Measurements from ENCODE around the gene NFIL3.
"Not testable (repeated sequence)": the region's sequence is repeated elsewhere in the genome, so short reads cannot be mapped to it uniquely, and the experiment has no call there.

NFIL3 gene, protein sequence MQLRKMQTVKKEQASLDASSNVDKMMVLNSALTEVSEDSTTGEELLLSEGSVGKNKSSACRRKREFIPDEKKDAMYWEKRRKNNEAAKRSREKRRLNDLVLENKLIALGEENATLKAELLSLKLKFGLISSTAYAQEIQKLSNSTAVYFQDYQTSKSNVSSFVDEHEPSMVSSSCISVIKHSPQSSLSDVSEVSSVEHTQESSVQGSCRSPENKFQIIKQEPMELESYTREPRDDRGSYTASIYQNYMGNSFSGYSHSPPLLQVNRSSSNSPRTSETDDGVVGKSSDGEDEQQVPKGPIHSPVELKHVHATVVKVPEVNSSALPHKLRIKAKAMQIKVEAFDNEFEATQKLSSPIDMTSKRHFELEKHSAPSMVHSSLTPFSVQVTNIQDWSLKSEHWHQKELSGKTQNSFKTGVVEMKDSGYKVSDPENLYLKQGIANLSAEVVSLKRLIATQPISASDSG

DNA sequence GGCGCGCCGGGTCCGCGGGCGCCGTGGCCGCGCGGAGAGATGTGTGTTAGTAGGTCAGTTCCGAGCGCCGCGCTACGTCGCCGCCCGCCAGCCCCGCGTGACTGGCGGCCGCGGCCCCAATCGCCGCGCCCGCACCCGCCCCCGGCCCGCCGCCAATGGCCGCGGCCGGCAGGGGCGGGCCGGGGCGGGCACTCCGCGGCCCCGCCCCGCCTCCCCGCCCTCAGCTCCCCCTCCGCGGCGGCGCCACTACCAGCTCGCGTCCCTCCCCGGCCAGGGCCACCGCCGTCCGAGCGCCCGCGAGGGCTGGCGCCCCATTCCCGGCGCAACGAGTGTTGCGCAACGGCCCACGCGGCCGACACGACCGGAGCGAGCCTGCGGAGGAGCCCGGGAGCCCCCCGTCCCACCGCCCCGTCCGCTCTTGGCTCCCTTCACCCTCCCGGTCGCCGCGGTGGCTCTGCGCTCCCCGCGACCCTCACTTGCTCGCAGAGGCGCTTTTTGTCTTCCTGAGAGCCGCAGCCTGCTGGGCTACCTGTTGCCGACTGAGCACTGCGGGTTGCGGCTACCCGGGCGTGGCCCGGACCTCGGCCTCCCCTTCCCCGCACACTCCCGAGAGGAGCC, at the start of gene NFIL3:
NFIL3 (minus strand) TSS at position 48 of the 618 bp plus-strand sequence. CDS start 13,098 bp downstream, outside the sequence.
- DNase-seq, result peak; percentile 80

DNA sequence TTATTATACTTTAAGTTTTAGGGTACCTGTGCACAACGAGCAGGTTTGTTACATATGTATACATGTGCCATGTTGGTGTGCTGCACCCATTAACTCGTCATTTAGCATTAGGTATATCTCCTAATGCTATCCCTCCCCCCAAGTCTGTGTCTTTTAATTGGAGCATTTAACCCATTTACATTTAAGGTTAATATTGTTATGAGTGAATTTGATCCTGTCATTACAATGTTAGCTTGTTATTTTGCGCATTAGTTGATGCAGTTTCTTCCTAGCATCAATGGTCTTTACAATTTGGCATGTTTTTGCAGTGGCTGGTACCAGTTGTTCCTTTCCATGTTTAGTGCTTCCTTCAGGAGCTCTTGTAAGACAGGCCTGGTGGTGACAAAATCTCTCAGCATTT, 47.9 kb upstream of the NFIL3 start:
- not testable (repeated sequence) for DNase-seq

DNA sequence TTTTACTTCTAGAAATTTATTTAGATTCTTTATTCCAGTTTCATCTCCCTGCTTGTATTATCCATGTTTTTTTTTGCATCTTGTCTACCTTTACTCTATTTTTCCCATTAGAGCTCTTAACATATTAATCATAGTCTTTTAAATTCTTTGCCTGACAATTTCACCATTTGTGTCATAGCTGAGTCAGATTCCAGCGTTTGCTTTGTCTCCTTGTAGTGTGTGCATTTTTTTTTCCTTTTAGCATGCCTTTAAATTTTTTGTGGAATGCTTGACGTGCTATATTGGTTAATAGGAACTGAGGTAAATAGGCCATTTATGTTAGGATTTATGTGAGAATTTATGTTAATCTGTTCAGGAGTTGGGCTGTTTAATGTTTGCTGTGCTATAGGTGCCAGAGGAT, 41.8 kb upstream of the NFIL3 start:
- no peak for DNase-seq

DNA sequence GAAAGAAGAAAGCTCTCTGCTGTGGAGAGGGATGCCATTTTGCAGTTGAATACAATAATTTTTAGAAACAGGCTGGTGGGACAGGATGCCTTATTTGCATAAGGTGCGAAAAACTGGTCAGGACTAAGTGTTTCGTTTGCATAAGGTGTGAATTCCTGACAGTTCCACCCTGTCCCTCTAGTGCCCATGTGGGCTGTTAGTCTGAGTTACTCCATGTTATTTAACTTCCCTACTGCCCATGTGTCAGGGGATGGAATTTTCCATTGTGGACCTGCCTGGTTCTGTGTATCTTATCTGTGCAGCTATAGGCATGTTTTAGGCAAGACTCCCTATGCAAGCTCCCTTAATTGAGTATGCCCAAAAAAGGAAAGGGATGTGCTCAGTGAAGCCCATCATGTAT, 35.3 kb upstream of the NFIL3 start:
- DNase-seq, result no peak

DNA sequence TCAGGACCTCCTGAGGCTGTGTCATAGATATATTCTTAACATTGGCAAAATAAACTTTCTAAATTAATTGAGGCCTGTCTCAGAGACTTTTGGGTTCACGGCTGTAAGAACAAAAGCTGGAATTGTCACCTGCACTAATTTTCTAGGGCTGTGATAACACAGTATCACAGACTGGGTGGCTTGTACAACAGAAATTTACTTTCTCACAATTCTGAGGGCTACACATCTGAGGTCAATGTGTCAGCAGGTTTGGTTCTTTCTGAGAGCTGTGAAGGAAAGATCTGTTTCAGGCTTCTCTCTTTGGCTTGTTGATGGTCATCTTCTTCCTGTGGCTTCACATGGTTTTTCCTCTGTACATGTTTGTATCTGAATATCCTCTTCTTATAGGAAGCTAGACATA, 29.2 kb upstream of the NFIL3 start:
- no peak for DNase-seq

DNA sequence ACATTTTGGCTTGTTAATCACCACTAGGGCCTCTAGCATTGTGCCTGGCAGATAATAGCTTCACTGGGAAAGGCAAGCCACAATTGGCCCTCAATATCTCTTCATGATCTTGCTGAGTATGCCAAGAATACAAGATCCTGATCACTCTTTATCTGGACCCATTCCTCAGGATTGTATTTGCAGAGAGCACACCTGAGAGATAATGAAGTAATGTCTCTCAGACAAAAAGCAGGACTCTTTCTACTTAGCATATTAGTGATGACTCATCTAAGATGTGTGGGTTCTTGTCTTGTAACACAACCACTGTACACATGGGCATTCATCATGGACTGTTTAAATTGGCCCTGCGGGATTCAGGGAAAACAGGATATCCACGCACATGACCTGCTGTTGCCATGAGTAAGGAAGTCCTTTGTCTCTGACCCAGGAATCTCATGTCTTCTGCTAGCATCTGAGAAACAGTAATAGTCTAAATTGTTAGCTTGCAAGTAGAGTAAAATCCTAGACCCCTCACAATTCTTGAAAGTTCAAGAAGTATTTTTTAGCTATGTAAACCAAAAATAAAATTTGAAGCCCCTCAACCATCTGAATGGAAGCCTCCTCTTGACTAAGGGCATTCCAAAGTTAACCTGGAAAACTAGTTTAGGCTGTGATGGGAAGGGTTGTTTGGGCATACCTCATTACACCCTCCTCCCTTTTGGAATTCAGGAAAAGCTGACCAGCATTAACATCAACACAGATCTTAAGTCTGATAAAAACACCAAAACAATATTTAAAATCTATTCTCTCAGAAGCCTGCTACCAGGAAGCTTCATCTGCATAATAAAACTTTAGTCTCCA, 28.0 kb upstream of the NFIL3 start:
- DNase-seq, result no peak

DNA sequence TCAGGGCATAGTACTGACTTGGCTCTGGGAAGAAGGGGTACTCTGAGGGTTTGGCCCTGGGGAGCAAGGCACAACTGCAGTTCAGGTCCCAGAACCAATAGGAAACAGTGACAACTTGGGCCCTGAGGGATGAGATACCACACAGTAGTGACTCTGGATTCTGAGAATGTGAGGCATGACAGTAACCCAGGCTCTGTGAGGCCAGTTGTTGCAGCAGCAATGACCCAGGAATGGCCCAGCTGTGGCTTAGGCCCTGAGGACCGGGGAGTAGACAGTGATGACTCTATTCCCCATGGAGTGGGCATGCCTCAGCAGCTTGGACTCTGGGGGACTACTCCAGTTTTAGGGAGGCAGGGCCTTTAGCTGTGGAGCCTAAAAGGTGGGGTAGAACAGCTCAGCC, 21.5 kb upstream of the NFIL3 start:
- no peak for DNase-seq

DNA sequence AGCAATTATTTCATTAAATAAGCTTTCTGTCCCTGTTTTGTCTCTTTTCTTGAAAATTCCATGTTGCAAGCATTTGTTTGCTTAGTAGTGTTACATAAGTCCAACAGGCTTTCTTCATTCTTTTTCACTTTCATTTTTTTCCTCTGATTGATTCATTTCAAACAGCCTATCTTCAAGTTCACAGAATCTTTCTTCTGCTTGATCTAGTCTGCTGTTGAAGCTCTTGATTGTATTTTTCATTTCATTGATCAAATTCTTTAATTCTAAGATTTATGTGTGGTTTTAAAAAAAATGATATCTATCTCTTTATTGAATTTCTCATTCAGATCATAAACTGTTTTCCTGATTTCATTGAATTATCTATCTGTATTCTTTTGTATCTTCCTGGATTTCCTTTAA, 20.4 kb upstream of the NFIL3 start:
- DNase-seq, result no peak

DNA sequence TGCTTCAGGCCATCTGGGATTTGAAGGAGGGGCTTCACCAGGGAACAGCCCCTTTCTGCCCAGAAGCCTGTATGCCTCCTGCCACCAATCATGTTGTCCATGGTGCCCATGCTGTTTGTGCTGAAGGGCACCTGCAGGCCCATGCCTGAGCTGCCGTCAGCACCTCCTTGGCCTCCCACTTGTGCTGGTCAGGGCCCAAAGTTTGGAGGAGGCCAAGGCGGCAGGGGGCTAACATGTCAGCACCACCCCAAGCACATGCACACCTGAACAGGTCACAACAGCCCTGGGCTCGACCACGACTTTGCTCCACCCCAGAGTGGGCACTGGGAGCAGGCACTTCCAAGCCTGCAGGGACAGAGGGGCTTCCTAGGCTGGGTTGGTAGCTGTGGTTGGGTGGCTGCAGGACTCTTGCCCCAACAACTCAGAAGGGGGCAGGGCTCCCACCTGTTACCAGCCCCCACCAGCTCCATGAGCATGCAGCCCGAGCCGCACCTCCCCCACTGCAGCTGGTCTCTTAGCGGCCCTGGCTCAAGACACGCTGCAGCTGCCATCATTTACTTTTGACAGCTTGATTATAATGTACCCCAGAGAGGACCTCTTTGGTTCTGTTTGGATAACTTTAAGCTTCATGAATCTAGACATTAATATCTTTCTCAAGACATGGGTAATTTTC, 19.8 kb upstream of the NFIL3 start:
- DNase-seq, result no peak

DNA sequence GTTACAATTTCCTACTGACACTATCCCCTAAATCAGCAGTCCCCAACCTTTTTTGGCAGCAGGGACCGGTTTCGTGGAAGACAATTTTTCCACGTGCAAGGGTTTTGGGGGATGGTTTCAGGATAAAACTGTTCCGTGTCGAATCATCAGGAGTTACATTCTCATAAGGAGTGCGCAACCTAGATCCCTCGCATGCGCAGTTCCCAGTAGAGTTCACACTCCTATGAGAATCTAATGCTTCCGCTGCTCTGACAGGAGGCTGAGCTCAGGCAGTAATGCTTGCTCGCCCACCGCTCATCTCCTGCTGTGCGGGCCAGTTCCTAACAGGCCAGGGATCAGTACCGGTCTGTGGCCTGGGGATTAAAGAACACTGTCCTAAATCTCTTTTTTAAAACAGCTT, 13.2 kb upstream of the NFIL3 start:
- no peak for DNase-seq

DNA sequence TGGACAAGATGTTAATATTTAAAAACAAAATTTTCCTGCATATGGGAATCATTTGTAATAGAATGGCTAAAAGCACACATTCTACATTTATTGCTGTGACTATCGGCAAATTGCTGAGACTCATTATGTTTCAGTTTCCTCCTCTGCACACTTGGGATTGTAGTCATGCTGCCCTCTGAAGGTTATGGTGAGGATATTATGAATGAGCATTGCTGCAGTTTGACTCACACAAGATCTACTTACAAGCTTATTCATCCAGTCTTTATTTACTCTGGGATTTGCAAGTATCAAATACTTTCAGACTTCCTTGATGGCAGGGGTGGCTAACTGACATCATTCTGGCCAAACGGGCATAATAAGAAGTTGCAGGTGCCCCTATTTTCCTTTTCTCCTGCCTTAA, 9.5 kb upstream of the NFIL3 start:
- DNase-seq, result no peak

DNA sequence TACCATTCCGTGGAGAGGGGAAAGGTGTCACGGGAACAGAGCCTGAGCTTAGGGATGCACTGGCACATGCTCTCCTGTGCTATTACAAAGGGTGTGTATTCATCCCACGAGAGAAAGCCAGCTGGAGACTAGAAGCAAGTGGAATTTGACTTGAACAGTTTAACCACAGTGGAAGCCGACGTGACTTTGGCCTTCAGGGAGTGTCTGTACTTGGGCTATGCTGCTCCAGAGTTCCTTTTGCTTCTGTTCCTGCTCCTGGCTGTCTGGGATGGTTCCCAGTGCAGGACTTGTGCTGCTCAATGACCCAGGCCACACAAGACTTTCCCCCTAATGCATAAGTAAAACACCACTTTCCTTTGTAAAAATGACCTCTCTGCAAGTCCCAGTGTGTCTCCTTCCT, 7.9 kb upstream of the NFIL3 start:
- no peak for DNase-seq

DNA sequence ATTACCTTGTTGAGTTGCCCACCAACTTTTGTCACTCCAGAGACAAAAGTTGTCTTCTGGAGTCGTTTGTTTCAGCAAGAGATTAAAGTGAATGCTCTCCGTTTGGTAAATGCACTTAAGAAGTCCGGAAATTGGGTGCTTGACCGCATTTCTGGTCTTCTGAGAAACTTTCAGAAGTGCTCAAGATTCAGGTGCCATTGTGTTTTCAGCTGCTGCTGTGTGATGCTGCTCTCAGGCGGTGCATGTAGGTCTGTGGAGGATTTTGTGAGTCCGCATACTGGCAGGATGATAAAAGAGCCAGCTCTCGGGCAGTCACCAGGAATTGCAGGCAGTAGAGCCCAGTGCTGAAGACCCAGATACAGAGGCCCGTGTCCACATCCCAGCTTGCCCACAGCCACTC, 5.9 kb upstream of the NFIL3 start:
- no peak for DNase-seq

DNA sequence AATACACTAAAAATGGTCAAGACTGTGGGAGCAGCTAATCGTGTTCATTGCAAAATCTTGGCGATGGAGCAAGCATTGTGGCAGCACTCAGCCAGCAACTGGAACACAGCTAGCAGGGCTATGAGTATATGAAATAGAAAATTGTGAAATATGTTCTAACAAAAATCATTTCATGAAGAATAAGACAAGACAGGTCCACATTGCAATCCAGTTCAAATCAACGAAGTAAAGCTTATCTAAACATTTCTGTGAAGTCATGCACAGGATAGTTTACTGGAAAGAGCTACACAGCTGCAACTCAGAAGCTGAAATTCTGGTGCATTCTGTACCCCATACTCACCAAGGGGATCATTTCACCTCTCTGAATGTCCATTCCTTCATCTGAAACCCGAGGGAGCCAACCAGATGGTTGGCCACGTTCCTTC, 5.3 kb upstream of the NFIL3 start:
- DNase-seq, result no peak

DNA sequence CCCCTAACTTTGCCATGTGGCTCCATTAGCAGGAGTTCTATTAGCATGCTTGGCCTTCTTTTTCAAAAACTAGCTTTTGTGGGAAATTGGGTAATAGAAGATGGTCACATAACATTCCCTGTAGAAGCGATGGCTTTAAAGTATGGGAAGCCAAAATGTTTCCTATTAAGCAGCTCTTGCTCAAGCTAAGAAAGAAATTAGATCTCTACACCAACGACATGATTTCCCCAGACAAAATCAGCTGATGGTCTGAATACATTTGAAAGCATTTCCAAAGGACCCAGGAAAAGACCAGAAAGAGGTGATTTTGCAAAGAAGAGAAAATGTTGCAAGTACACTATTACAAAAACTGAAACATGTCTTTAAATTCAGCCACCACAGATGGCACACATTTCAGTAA, 4.8 kb upstream of the NFIL3 start:
- DNase-seq, result no peak

DNA sequence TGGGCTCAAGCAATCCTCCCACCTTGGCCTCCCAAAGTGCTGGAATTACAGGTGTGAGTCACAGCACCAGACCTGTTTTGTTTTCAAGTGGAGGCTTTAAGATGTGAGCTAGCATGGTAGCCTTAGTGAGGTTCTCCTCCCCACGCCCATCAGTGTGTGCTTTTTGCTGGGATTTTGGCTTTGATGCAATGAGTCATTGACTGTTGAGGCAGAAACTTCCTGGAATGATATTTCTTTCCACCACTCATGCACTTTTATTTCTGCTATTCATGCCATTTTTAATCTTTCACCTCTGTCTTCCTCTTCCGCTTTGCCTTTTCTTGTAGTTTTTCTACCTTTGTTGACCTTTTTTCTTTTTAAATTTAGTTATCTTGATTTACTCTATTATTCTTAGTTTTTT, 4.2 kb upstream of the NFIL3 start:
- peak; percentile 30 for DNase-seq

DNA sequence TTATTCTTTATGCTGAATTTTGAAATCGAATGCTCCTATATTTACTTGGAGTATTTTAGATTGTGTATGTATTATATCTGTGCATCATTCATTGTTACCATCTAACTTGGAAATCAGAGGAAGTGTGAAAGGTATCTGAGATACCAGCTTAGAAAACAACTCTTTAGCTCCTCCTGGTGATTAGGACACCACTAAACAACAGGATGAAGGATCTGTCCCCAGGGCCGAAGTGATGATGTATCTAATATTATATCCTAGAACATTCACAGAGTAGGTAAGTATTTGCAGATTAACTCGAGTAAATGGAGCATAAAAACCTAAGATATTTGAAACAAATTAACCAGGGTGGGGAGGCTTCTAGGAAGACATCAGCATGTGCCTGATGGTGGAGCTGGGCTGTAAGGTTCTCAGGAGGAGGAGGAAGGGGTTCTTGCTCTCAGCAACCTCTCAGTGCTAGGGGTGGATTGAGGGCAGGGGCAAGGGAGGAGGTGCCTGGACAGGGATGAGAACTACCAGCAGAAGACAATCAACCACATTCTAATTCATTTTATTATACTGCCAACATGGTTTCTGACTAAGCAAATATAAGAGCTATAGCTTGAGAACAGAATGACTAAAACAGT, 2.6 kb upstream of the NFIL3 start:
- no peak for DNase-seq

DNA sequence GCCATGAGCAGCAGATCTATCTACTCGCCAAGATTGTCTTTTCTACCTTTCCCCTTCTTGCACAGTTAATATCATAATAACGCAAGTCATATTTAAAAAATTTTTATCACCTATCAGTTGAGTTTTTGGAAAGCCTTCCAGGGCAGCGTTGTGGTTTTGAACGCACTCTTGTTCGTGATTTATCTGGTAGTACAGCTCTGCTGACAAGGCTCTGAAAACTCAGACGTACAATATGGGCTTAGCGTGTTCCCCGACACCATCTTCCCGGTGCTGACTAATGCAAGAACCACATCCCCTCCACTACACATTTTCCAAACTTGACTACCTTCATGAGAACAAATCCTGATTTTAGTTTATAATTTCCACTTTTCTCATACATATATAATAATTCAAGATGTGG, 1.6 kb upstream of the NFIL3 start:
- DNase-seq, result peak; percentile 53

DNA sequence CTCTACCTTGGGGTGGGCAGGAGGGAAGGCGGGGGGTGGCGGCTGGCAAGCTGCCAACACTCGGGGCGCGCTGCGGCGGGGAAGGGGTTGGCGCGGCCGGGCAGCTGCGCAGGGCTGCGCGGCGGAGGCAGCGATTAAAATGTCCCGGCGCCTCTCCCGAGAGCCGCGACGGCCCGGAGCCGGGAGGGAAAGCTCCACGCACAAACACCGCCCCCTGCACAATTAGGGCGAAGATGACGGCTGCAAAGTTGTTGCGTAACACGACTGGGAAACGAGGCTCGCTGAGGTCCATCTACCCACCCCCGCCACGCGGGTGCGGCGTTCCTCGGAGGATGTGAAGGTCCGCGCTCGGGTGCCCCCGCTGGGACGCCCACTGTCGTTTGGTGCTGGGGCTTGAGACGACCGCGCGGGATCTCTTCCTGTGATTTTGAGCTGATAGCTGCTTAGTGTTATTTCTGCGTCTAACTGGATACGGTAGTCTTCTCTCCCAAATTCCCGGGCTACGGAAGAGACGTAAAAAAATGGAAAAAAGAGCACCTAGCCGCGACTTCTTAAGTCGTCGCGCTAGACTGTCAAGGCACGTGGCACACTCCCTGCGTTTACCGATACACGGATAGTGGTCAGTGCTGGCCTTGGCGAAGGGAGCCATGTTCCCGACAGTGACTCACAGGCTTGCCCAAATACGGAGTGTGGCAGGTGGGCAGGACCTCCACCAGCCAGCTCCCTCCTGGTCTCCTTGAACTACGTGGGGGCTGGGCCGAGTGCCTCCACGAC, 958 bp upstream of the NFIL3 start:
- peak; percentile 80 for DNase-seq

DNA sequence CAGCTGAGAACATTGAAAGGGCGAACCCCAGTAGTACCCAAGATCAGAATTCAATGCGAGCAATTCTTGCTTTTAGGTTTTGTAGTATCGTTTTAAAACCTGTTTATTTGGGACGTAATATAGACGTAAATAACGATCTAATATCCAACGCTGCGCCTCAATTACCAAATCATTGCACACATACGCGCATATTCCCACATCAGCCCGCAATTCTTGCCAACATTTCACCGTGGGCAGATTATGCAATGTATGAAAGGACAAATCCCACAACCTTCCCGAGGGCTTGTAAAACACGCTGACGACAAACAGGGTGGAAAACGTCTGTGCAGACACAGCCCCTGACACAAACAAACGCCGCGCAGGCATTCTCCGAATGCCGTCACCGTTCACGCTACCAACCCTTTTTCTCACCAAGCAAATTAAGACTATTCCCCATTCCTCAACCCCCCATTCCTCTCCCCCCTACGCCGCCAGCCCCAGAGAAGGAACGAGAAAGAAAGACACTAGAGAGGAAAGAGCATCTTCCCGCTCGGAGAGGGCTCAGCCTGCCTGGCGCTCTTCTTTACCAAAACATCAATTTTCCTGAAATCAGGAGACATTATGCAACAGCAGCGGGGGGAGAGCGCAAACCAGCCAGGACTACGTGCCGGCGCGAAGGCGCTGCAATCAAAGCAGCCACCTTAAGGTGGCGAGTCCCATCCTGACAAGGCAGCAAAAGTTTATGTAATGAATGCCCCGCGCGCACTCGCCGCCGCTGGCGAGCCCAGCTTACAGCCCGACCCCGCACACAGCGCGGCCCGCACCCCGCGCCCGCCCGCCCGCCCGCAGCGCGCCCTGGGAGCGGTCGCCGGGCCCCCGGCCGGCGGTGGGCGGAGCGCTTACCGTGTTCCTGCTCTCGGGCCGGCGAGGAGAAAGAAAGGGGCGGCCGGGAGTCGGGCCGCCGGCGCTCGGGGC, 597 bp downstream of the NFIL3 start:
- DNase-seq, result peak; percentile 66

Data from stimulated activated CD4-positive, alpha-beta T cell treated with anti-CD3 and anti-CD28 coated beads, Interleukin-15, amount 100 ng/mL, for 24 hours (primary cell).